CD14-positive monocyte (primary cell): ENCODE results near the gene GABBR2. TPM values are rescaled to one million over a fixed set of nuclear protein-coding genes. Genes with fewer than 3 reads are reported as not detected.

Experiments
- DNase-seq, 3 donors: peaks; one replicate each; pipeline ENCODE4 v3.0.0-alpha.2; 2011 to 2022
- H2AFZ ChIP-seq: 2 replicates; pipeline ENCODE4 v1.6.0; 2012; ENCODE audit warnings: mild to moderate bottlenecking, low read depth, low read length, inconsistent platforms; ENCODE audit not compliant: insufficient read depth, poor library complexity, severe bottlenecking
- H3K27ac ChIP-seq, 2 donors: 1 replicate in 1 of 2; 2 replicates in 1 of 2; pipeline ENCODE4 v1.5.1; 2012 to 2013; ENCODE audit warnings: low read length in 2 of 2, control low read depth in 1 of 2, inconsistent platforms in 1 of 2, low read depth in 1 of 2, mild to moderate bottlenecking in 1 of 2
- H3K27me3 ChIP-seq, 2 donors: one replicate each; pipeline versions ENCODE4 v1.6.0 to v1.6.1; 2011 to 2013; ENCODE audit warnings: low read length in 2 of 2; ENCODE audit not compliant: control insufficient read depth in 2 of 2, insufficient read depth in 2 of 2
- H3K36me3 ChIP-seq, 2 donors: replicated peaks in 1 of 2; 1 replicate in 1 of 2; 2 replicates in 1 of 2; pipeline versions ENCODE4 v1.5.1 to v1.6.1; 2012 to 2013; ENCODE audit warnings: low read length in 2 of 2, control low read depth in 1 of 2, inconsistent platforms in 1 of 2, mild to moderate bottlenecking in 1 of 2; ENCODE audit not compliant: insufficient read depth in 2 of 2, control insufficient read depth in 1 of 2
- H3K4me1 ChIP-seq, 2 donors: 1 replicate in 1 of 2; 2 replicates in 1 of 2; pipeline versions ENCODE4 v1.5.1 to v1.6.1; 2012 to 2013; ENCODE audit warnings: low read length in 2 of 2, control low read depth in 1 of 2, inconsistent platforms in 1 of 2, mild to moderate bottlenecking in 1 of 2, moderate library complexity in 1 of 2; ENCODE audit not compliant: insufficient read depth in 2 of 2, control insufficient read depth in 1 of 2
- H3K4me2 ChIP-seq: replicated peaks from 2 replicates; pipeline ENCODE3; 2012; ENCODE audit warnings: low read length, moderate library complexity, mild to moderate bottlenecking; ENCODE audit not compliant: poor library complexity, severe bottlenecking; ENCODE audit errors: extremely low read depth
- H3K4me3 ChIP-seq, 3 experiments: fragments of 200-600 bp in 1 of 3; sonication (generic) in 1 of 3; replicated peaks in 1 of 3; 1 replicate in 2 of 3; 2 replicates in 1 of 3; pipeline ENCODE4 v1.5.1; 2011 to 2013; ENCODE audit warnings: low read length in 3 of 3, mild to moderate bottlenecking in 3 of 3, control low read depth in 2 of 3, low read depth in 2 of 3, inconsistent platforms in 1 of 3, moderate library complexity in 1 of 3
- H3K79me2 ChIP-seq: 2 replicates; pipeline ENCODE4 v1.6.0; 2012; ENCODE audit warnings: mild to moderate bottlenecking, control low read depth, inconsistent platforms, low read length, moderate library complexity; ENCODE audit not compliant: insufficient read depth
- H3K9ac ChIP-seq: 2 replicates; pipeline ENCODE4 v1.6.0; 2017; ENCODE audit warnings: low read length, mild to moderate bottlenecking; ENCODE audit not compliant: insufficient read depth, poor library complexity, severe bottlenecking
- H3K9me3 ChIP-seq, 2 donors: replicated peaks in 1 of 2; 1 replicate in 1 of 2; 2 replicates in 1 of 2; pipeline versions ENCODE4 v1.5.1 to v1.6.1; 2012 to 2013; ENCODE audit warnings: low read length in 2 of 2, control low read depth in 1 of 2; ENCODE audit not compliant: control insufficient read depth in 1 of 2, insufficient read depth in 1 of 2
- H4K20me1 ChIP-seq: 2 replicates; pipeline ENCODE4 v1.6.0; 2012; ENCODE audit warnings: mild to moderate bottlenecking, low read length, control low read depth, moderate library complexity; ENCODE audit not compliant: insufficient read depth
- H3K27ac Mint-ChIP-seq, 7 donors: one replicate each; pipeline ENCODE4 v1.8.0; 2020; ENCODE audit warnings: mild to moderate bottlenecking in 7 of 7, mixed read lengths in 7 of 7, moderate library complexity in 6 of 7, inconsistent platforms in 2 of 7
- H3K27me3 Mint-ChIP-seq, 3 donors: one replicate each; pipeline ENCODE4 v1.8.0; 2021 to 2022; ENCODE audit warnings: low read depth in 3 of 3, mild to moderate bottlenecking in 3 of 3, mixed read lengths in 3 of 3, moderate library complexity in 3 of 3, inconsistent platforms in 1 of 3
- H3K36me3 Mint-ChIP-seq, 2 donors: one replicate each; pipeline ENCODE4 v1.8.0; 2020; ENCODE audit warnings: mixed read lengths in 2 of 2, inconsistent platforms in 1 of 2, mild to moderate bottlenecking in 1 of 2
- H3K4me1 Mint-ChIP-seq: one replicate; pipeline ENCODE4 v1.8.0; 2020; ENCODE audit warnings: mild to moderate bottlenecking, mixed read lengths
- H3K4me3 Mint-ChIP-seq, 2 donors: one replicate each; pipeline ENCODE4 v1.8.0; 2020; ENCODE audit warnings: mild to moderate bottlenecking in 2 of 2, mixed read lengths in 2 of 2, moderate library complexity in 1 of 2
- H3K9me3 Mint-ChIP-seq, 7 donors: one replicate each; pipeline ENCODE4 v1.8.0; 2020 to 2022; ENCODE audit warnings: mixed read lengths in 7 of 7, mild to moderate bottlenecking in 6 of 7, moderate library complexity in 6 of 7, inconsistent platforms in 2 of 7
- CTCF ChIP-seq: fragments of 200-600 bp; IDR thresholded peaks from one replicate; pipeline ENCODE4 v1.8.0; 2022; ENCODE audit warnings: antibody characterized with exemption, mild to moderate bottlenecking
- WGBS: methylation state at CpG from one replicate; pipeline ENCODE4 v1.1.5; 2013; ENCODE audit warnings: missing lambda C conversion rate; ENCODE audit not compliant: insufficient coverage; 5-methylcytosine and 5-hydroxymethylcytosine counted together
- intact Hi-C, 2 donors: fragments of 100-400 bp; cut with micrococcal nuclease; formaldehyde crosslinking; loops; one replicate each; pipeline versions ENCODE4 v1.15.0 to v1.15.1; 2023
- polyA plus RNA-seq, 3 donors: library from polyadenylated mRNA; depleted of rRNA in 1 of 3; unstranded in 2 of 3; stranded (reverse) in 1 of 3; fragments of 300-500 nt in 2 of 3; fragments of >200 nt in 1 of 3; fragmentation: Illumina TruSeq in 2 of 3; gene quantifications; 1 replicate in 2 of 3; 2 replicates in 1 of 3; pipeline ENCODE4 v1.2.3, GENCODE V29; 2012 to 2021

The GABBR2 gene
- polyA plus RNA-seq, 3 donors: not detected

GRCh38 chr9:98368366-98369065 is 340.2 kb downstream of the GABBR2 start:
- Mint-ChIP-seq H3K27ac (no peak overlapping the region), H3K36me3 (no peaks in the 10 kb centered on the region), H3K9me3 (peaks cover 8 to 23% (median 18%) of the 10 kb centered on the region in 7 donors), H3K4me1 (no peaks in the 10 kb centered on the region), H3K27me3 (peaks cover 6 to 11% (median 7%) of the 10 kb centered on the region in 3 donors), H3K4me3 (no peak overlapping the region)
- TF ChIP-seq CTCF: no peak
- Histone ChIP-seq H3K9me3 (peaks cover 12 to 19% of the 10 kb centered on the region in 2 donors), H3K4me2 (no peak overlapping the region), H3K9ac (no peak overlapping the region), H2AFZ (no peak overlapping the region), H3K4me3 (no peak overlapping the region), H3K27ac (no peak overlapping the region), H4K20me1 (no peaks in the 10 kb centered on the region), H3K4me1 (no peaks in the 10 kb centered on the region), H3K27me3 (no peaks in the 10 kb centered on the region), H3K79me2 (no peaks in the 10 kb centered on the region), H3K36me3 (no peaks in the 10 kb centered on the region)
- intact Hi-C loops: no loop called here
- DNase-seq: no peak
- WGBS: 98% methylated on average over 6 of the region's 9 CpGs

- no peaks in the 10 kb centered on the region for H3K4me1 Mint-ChIP-seq
- no peak overlapping the region for H3K9ac ChIP-seq
- H3K9me3 Mint-ChIP-seq: peaks cover 8 to 23% (median 18%) of the 10 kb centered on the region in 7 donors
Measured at GRCh38 chr9:98367923-98368322, 340.8 kb downstream of the GABBR2 start.

More at GRCh38 chr9:98367923-98368322, 340.8 kb downstream of the GABBR2 start:
- Histone ChIP-seq H3K36me3 (no peaks in the 10 kb centered on the region), H3K4me1 (no peaks in the 10 kb centered on the region), H3K4me2 (no peak overlapping the region), H3K4me3 (no peak overlapping the region), H3K9me3 (peaks cover 12 to 19% of the 10 kb centered on the region in 2 donors), H3K27ac (no peak overlapping the region), H3K79me2 (no peaks in the 10 kb centered on the region), H3K27me3 (no peaks in the 10 kb centered on the region), H2AFZ (no peak overlapping the region), H4K20me1 (no peaks in the 10 kb centered on the region)
- Mint-ChIP-seq H3K4me3 (no peak overlapping the region), H3K36me3 (no peaks in the 10 kb centered on the region), H3K27me3 (peaks cover 6 to 11% (median 7%) of the 10 kb centered on the region in 3 donors), H3K27ac (no peak overlapping the region)
- 94% methylated on average over 4 of the region's 5 CpGs for WGBS
- no peak for DNase-seq
- intact Hi-C loops: no loop called here
- no peak for TF ChIP-seq CTCF
